Upper lobe of left lung (tissue), 6 donors: Measurements from ENCODE around the gene UTF1. TPM values are rescaled to one million over a fixed set of nuclear protein-coding genes. Genes with fewer than 3 reads are reported as not detected.

ENCODE experiments used
- ATAC-seq, 2 donors: fragments of 200-7000 bp; cut with Tn5 transposase; one replicate each; pipeline ENCODE4 v1.9.1; 2022; ENCODE audit warnings: mild to moderate bottlenecking in 2 of 2, moderate library complexity in 2 of 2; ENCODE audit not compliant: low FRiP score in 2 of 2
- DNase-seq, 2 donors: peaks; one replicate each; pipeline ENCODE4 v3.0.0-alpha.2; 2019 to 2020
- H3K27ac ChIP-seq, 4 donors: fragments of 200-600 bp; sonication (generic); one replicate each; pipeline ENCODE4 v1.5.1; 2016 to 2019
- H3K27me3 ChIP-seq, 4 donors: fragments of 200-600 bp; sonication (generic); one replicate each; pipeline ENCODE4 v1.5.1; 2017 to 2019
- H3K36me3 ChIP-seq, 4 donors: fragments of 200-600 bp; sonication (generic); one replicate each; pipeline ENCODE4 v1.5.1; 2016 to 2019
- H3K4me1 ChIP-seq, 4 donors: fragments of 200-600 bp; sonication (generic); one replicate each; pipeline ENCODE4 v1.5.1; 2018 to 2019
- H3K4me3 ChIP-seq, 4 donors: fragments of 200-600 bp; sonication (generic); one replicate each; pipeline ENCODE4 v1.5.1; 2017 to 2019; ENCODE audit warnings: mild to moderate bottlenecking in 2 of 4, moderate library complexity in 1 of 4
- H3K9me3 ChIP-seq, 4 donors: fragments of 200-600 bp; sonication (generic); one replicate each; pipeline ENCODE4 v1.5.1; 2018 to 2019
- CTCF ChIP-seq, 6 experiments: fragments of 450-650 bp in 4 of 6; fragments of 200-600 bp in 2 of 6; sonication (generic) in 2 of 6; IDR thresholded peaks; one replicate each; pipeline ENCODE4 v1.5.1; 2016 to 2019; ENCODE audit warnings: antibody characterized with exemption in 6 of 6
- EP300 ChIP-seq, 4 donors: sonication (generic); formaldehyde crosslinking; IDR thresholded peaks; one replicate each; pipeline ENCODE4 v1.5.1; 2017; ENCODE audit warnings: antibody characterized with exemption in 4 of 4, control low read depth in 2 of 4
- POLR2A ChIP-seq, 4 donors: fragments of 450-650 bp; IDR thresholded peaks; one replicate each; pipeline ENCODE4 v1.5.1; 2016 to 2017; ENCODE audit warnings: antibody characterized with exemption in 4 of 4, mild to moderate bottlenecking in 2 of 4
- POLR2AphosphoS5 ChIP-seq, 2 donors: sonication (generic); formaldehyde crosslinking; IDR thresholded peaks; one replicate each; pipeline ENCODE4 v1.5.1; 2017; ENCODE audit warnings: antibody characterized with exemption in 2 of 2
- WGBS, 2 donors: methylation state at CpG; one replicate each; pipeline ENCODE4 v1.1.5; 2017 to 2018; 5-methylcytosine and 5-hydroxymethylcytosine counted together
- total RNA-seq, 6 donors: library from RNA; depleted of rRNA in 4 of 6; stranded (reverse); fragments of >200 nt in 4 of 6; gene quantifications; one replicate each; pipeline versions ENCODE4 v1.1.0 to v1.2.1, GENCODE V29; 2016 to 2021
- donor health status: DM: no; HTN: no; CAD: no; lungs with moderate emphysema.
- donor health status: DM: no; HTN: yes; CAD: no; lungs with severe emphysema.

The UTF1 gene
- total RNA-seq, 6 donors from 2014 or later, result 0.26 to 0.37 TPM; not detected in 4

- peak in 1 of 2 donors; percentile 4 for ATAC-seq
- 94 to 95% methylated on average over 22 of the region's 23 CpGs for WGBS, 2 donors
- Histone ChIP-seq H3K4me3 (no peak overlapping the region), H3K4me1 (no peaks in the 10 kb centered on the region), H3K27me3 (no peaks in the 10 kb centered on the region), H3K9me3 (no peaks in the 10 kb centered on the region), H3K27ac (no peak overlapping the region), H3K36me3 (no peaks in the 10 kb centered on the region)
- TF ChIP-seq POLR2A (IDR thresholded peaks at IDR 0.05), result no peak
- no peak for TF ChIP-seq POLR2AphosphoS5 (IDR thresholded peaks at IDR 0.05)
- no peak for TF ChIP-seq CTCF (IDR thresholded peaks at IDR 0.05)
- TF ChIP-seq EP300 (IDR thresholded peaks at IDR 0.05), result no peak
- DNase-seq, result peak in 1 of 2 donors; percentile 80
These were observed 34.4 kb upstream of the UTF1 start for GRCh38 chr10:133195611-133196010.

DNA sequence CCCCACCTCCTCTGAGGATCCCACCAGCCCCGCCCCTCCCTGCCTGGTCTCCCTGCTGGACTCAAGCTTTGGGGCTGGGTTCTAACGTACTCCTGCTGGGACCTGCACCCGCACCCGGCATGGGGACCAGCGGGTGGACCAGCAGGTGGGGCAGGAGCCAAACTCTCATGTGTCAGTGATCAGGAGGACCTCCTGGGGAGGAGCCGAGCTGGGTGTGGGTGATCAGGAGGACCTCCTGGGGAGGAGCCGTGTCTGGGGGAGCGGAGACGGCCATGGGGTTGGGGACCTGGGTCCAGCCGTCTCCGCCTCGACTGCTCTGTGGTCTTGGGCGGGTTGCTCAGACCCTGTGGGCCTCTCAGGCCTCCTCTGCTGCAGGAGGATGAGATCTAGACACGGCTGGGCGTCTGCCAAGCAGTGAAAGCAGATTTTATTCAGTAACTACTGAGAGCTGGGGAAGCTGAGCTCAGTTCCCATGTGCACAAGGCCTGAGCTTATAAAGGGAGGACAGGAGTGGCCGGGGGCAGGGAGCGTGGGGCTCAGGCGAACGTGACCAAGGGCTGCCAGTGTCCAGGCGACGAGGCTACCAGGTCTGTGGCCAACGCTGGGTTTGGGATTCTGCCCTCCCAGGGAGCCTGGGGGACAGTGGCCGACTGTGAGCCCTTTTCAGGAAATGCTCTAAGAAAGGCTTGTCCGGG lies 33.6 kb upstream of the UTF1 start:
- H3K27ac ChIP-seq, result no peak overlapping the region
- no peak for TF ChIP-seq EP300 (IDR thresholded peaks at IDR 0.05)
- TF ChIP-seq CTCF (IDR thresholded peaks at IDR 0.05), result no peak
- TF ChIP-seq POLR2AphosphoS5 (IDR thresholded peaks at IDR 0.05), result no peak
- no peak for TF ChIP-seq POLR2A (IDR thresholded peaks at IDR 0.05)
- H3K4me3 ChIP-seq, result no peak overlapping the region
- WGBS, 2 donors, result 57 to 85% methylated on average over 8 to 24 of the region's 24 CpGs
- no peaks in the 10 kb centered on the region for H3K36me3 ChIP-seq
- H3K4me1 ChIP-seq, result no peaks in the 10 kb centered on the region
- DNase-seq, result peak in 1 of 2 donors; percentile 48
- H3K9me3 ChIP-seq, result no peaks in the 10 kb centered on the region
- no peak for ATAC-seq
- no peaks in the 10 kb centered on the region for H3K27me3 ChIP-seq

- no peak for TF ChIP-seq EP300 (IDR thresholded peaks at IDR 0.05)
- Histone ChIP-seq H3K27ac (no peak overlapping the region), H3K27me3 (no peaks in the 10 kb centered on the region), H3K9me3 (no peaks in the 10 kb centered on the region), H3K4me3 (no peak overlapping the region), H3K36me3 (no peaks in the 10 kb centered on the region), H3K4me1 (no peaks in the 10 kb centered on the region)
- ATAC-seq (no peak), DNase-seq (peak in 1 of 2 donors; percentile 72)
- 83 to 84% methylated on average over 20 to 39 of the region's 40 CpGs for WGBS, 2 donors
These were observed 32.9 kb upstream of the UTF1 start for GRCh38 chr10:133196936-133197758.

GRCh38 chr10:133197786-133198185 lies 32.2 kb upstream of the UTF1 start:
- ATAC-seq (no peak), DNase-seq (no peak)
- WGBS, 2 donors, result 84 to 97% methylated on average over 7 to 9 of the region's 9 CpGs
- H3K4me1 ChIP-seq, result no peaks in the 10 kb centered on the region
- no peaks in the 10 kb centered on the region for H3K27me3 ChIP-seq
- H3K4me3 ChIP-seq, result no peak overlapping the region
- H3K27ac ChIP-seq, result no peak overlapping the region
- TF ChIP-seq EP300 (IDR thresholded peaks at IDR 0.05) (no peak), POLR2A (IDR thresholded peaks at IDR 0.05) (no peak), POLR2AphosphoS5 (IDR thresholded peaks at IDR 0.05) (no peak), CTCF (IDR thresholded peaks at IDR 0.05) (no peak)
- no peaks in the 10 kb centered on the region for H3K36me3 ChIP-seq
- H3K9me3 ChIP-seq, result no peaks in the 10 kb centered on the region

DNA sequence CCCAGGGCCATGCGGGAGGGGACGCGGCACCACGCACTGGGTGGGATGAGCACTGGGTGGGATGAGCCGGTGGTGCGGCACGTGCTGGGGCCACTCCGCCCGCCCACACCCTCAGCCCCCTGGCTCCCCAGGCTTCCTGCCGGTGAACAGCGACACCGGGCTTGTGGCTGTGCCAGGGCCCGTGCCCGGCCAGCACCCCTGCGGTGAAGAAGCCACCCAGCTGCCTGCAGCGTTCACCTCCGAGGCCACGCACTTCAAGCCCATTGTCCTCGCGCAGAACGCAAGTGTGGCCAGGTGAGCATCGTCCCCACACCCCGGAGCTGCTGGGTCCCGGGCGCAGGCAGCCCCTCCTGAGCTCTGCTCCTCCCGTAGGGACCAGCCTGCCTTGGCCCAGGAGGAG lies 31.8 kb upstream of the UTF1 start:
- Histone ChIP-seq H3K4me1 (no peaks in the 10 kb centered on the region), H3K27me3 (no peaks in the 10 kb centered on the region), H3K9me3 (no peaks in the 10 kb centered on the region), H3K36me3 (no peaks in the 10 kb centered on the region), H3K4me3 (no peak overlapping the region), H3K27ac (no peak overlapping the region)
- no peak for TF ChIP-seq POLR2A (IDR thresholded peaks at IDR 0.05)
- TF ChIP-seq POLR2AphosphoS5 (IDR thresholded peaks at IDR 0.05), result no peak
- no peak for TF ChIP-seq EP300 (IDR thresholded peaks at IDR 0.05)
- no peak for TF ChIP-seq CTCF (IDR thresholded peaks at IDR 0.05)
- 96% methylated on average over 26 of the region's 26 CpGs; no CpG with 5 or more reads in 1 of the 2 donors for WGBS, 2 donors
- DNase-seq (peak in 1 of 2 donors; percentile 81), ATAC-seq (no peak)
